PC-9 (cell line): ENCODE results near the gene FIGNL2. TPM values are rescaled to one million over a fixed set of nuclear protein-coding genes. Genes with fewer than 3 reads are reported as not detected.

ENCODE experiments used
- BruUV-seq: library from RNA; stranded (reverse); fragments of 400-500 nt; replicated peaks from 2 replicates; lab custom pipeline; 2021; lab: Mats Ljungman, UMichigan
- CTCF ChIA-PET: fragments of 300-600 bp; sonication (Branson Sonifier 250); formaldehyde crosslinking; loops from one replicate; lab custom pipeline; 2022; ENCODE audit warnings: antibody characterized with exemption; lab: Charles Lee
- POLR2A ChIA-PET: fragments of 300-600 bp; sonication (Branson Sonifier 250); formaldehyde crosslinking; loops from one replicate; lab custom pipeline; 2022; ENCODE audit warnings: antibody characterized with exemption; ENCODE audit not compliant: unreplicated experiment; lab: Charles Lee
- DNase-seq, 2 experiments: peaks; one replicate each; pipeline versions ENCODE4 v3.0.0 to v3.0.0-alpha.2; 2015 to 2022; ENCODE audit warnings: mixed read lengths in 1 of 2
- H2AFZ ChIP-seq: fragments of 200-600 bp; sonication (generic); 2 replicates; pipeline ENCODE4 v1.8.1; 2017; ENCODE audit warnings: antibody characterized with exemption
- H3F3A ChIP-seq: fragments of 200-600 bp; sonication (generic); 2 replicates; pipeline ENCODE4 v1.8.1; 2017; ENCODE audit warnings: antibody characterized with exemption, mild to moderate bottlenecking, low read depth; ENCODE audit not compliant: insufficient read depth
- H3K27ac ChIP-seq: fragments of 200-600 bp; sonication (generic); 2 replicates; pipeline ENCODE4 v1.6.1; 2016; ENCODE audit warnings: mixed run types
- H3K27me3 ChIP-seq: fragments of 200-600 bp; sonication (generic); 2 replicates; pipeline ENCODE4 v1.6.1; 2016; ENCODE audit warnings: low read depth, mixed run types; ENCODE audit not compliant: insufficient read depth
- H3K36me3 ChIP-seq: fragments of 200-600 bp; sonication (generic); 2 replicates; pipeline ENCODE4 v1.6.1; 2016; ENCODE audit warnings: low read depth, mixed run types
- H3K4me1 ChIP-seq: fragments of 200-600 bp; sonication (generic); replicated peaks from 2 replicates; pipeline ENCODE4 v1.6.1; 2016; ENCODE audit warnings: mixed run types; ENCODE audit not compliant: insufficient read depth
- H3K4me2 ChIP-seq: fragments of 200-600 bp; sonication (generic); 2 replicates; pipeline ENCODE4 v1.6.1; 2017; ENCODE audit warnings: mixed run types
- H3K4me3 ChIP-seq: fragments of 200-600 bp; sonication (generic); 2 replicates; pipeline ENCODE4 v1.6.1; 2016; ENCODE audit warnings: mixed run types
- H3K79me2 ChIP-seq: fragments of 200-600 bp; sonication (generic); 2 replicates; pipeline ENCODE4 v1.6.1; 2017; ENCODE audit warnings: low read depth, mixed run types
- H3K9me2 ChIP-seq: fragments of 200-600 bp; sonication (generic); 2 replicates; pipeline ENCODE4 v1.8.1; 2017; ENCODE audit warnings: mild to moderate bottlenecking; ENCODE audit not compliant: insufficient read depth
- H3K9me3 ChIP-seq: fragments of 200-600 bp; sonication (generic); 2 replicates; pipeline ENCODE4 v1.8.1; 2016; ENCODE audit warnings: low read depth; ENCODE audit not compliant: insufficient read depth
- H4K20me1 ChIP-seq: fragments of 200-600 bp; sonication (generic); 2 replicates; pipeline ENCODE4 v1.8.1; 2017; ENCODE audit not compliant: insufficient read depth
- EZH2 ChIP-seq: fragments of 200-600 bp; sonication (generic); IDR thresholded peaks from 2 replicates; pipeline ENCODE4 v1.8.0; 2017; ENCODE audit warnings: antibody characterized with exemption, low read depth
- intact Hi-C: fragments of 100-400 bp; cut with micrococcal nuclease; formaldehyde crosslinking; loops from one replicate; pipeline ENCODE4 v1.10.0; 2022; ENCODE audit not compliant: unreplicated experiment
- total RNA-seq: library from RNA; stranded (reverse); gene quantifications from 2 replicates; pipeline ENCODE4 v1.2.3, GENCODE V29; 2021
- TF ChIP-seq, protein P1 (sequence below): fragments of 200-600 bp; sonication (generic); conservative IDR thresholded peaks from 2 replicates; pipeline ENCODE4 v1.6.1; 2017; ENCODE audit warnings: mixed run types, antibody characterized with exemption, mild to moderate bottlenecking, moderate library complexity

The FIGNL2 gene
- total RNA-seq, 1 experiment from 2014 or later = not detected

GRCh38 chr12:51829011-51829481 is 19.5 kb downstream of the FIGNL2 start:
- no peaks in the 10 kb centered on the region for H4K20me1 ChIP-seq
- H3K4me3 ChIP-seq = no peak overlapping the region
- TF ChIP-seq, protein P1, sequence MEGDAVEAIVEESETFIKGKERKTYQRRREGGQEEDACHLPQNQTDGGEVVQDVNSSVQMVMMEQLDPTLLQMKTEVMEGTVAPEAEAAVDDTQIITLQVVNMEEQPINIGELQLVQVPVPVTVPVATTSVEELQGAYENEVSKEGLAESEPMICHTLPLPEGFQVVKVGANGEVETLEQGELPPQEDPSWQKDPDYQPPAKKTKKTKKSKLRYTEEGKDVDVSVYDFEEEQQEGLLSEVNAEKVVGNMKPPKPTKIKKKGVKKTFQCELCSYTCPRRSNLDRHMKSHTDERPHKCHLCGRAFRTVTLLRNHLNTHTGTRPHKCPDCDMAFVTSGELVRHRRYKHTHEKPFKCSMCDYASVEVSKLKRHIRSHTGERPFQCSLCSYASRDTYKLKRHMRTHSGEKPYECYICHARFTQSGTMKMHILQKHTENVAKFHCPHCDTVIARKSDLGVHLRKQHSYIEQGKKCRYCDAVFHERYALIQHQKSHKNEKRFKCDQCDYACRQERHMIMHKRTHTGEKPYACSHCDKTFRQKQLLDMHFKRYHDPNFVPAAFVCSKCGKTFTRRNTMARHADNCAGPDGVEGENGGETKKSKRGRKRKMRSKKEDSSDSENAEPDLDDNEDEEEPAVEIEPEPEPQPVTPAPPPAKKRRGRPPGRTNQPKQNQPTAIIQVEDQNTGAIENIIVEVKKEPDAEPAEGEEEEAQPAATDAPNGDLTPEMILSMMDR = no peak
- no peak for TF ChIP-seq EZH2
- H3K4me2 ChIP-seq = no peak overlapping the region
- ChIA-PET CTCF (no interaction called here), POLR2A (no interaction called here)
- no peaks in the 10 kb centered on the region for H3K9me2 ChIP-seq
- H3F3A ChIP-seq = no peaks in the 10 kb centered on the region
- H2AFZ ChIP-seq = no peak overlapping the region
- DNase-seq = no peak
- no peaks in the 10 kb centered on the region for H3K9me3 ChIP-seq
- H3K36me3 ChIP-seq = no peaks in the 10 kb centered on the region
- intact Hi-C loops = no loop called here
- no TSS peak for BruUV-seq
- H3K27me3 ChIP-seq = peaks cover 66% of the 10 kb centered on the region
- no peaks in the 10 kb centered on the region for H3K79me2 ChIP-seq
- no peak overlapping the region for H3K27ac ChIP-seq
- no peaks in the 10 kb centered on the region for H3K4me1 ChIP-seq

DNA sequence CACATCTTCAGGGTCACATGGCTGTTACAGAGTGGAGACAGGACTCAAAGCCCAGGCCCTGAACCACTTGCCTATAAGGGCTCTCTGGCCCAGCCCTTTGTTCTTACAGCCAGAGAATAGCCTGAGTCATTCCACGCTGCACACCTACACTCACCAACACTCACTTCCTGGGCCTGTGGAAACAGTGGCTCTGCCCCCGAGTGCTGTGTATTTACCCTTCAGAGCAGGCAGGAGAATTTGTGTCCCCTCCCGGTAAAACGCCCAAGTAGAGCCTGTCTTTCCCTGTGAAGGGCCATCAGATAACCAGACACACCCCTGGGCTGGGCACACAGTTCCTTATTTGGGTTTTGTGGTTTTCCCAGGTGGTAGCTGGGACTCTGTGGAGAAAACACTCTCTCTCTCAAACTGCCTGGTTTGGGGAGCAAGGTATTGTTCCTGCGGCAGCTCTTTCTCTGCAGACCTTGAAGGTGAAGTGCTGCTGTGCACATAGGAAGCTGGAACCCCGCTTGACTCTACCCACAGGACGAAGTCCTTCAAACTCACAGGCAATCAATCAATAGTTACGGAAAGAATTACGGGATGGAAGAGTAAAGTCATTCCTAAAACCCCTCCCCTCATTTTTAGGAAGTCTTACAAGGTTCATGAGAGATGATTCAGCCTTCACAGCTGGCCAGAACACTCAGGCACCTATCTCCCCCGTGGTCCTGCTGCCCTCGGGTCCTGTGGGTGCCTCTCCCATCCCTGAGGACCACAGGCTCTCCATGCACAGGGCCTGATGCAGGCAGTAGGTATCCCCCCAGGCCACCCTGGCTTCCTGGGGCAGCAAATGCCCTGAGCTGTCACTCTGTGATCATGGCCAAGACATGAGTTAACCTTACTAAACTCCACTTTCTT is 20.3 kb downstream of the FIGNL2 start:
- Histone ChIP-seq H3K9me2 (no peaks in the 10 kb centered on the region), H3K4me3 (no peak overlapping the region), H3K4me1 (no peaks in the 10 kb centered on the region), H3K9me3 (no peaks in the 10 kb centered on the region), H3K36me3 (no peaks in the 10 kb centered on the region), H3K4me2 (no peak overlapping the region), H3K27ac (no peak overlapping the region), H3K79me2 (no peaks in the 10 kb centered on the region), H3K27me3 (peaks cover 61% of the 10 kb centered on the region), H3F3A (no peaks in the 10 kb centered on the region), H4K20me1 (no peaks in the 10 kb centered on the region), H2AFZ (no peak overlapping the region)
- ChIA-PET CTCF (no interaction called here), POLR2A (no interaction called here)
- no peak for TF ChIP-seq EZH2
- TF ChIP-seq, protein P1 = no peak
- peak in 1 of 2 experiments; percentile 32 for DNase-seq
- intact Hi-C loops = no loop called here
- BruUV-seq = no TSS peak

DNA sequence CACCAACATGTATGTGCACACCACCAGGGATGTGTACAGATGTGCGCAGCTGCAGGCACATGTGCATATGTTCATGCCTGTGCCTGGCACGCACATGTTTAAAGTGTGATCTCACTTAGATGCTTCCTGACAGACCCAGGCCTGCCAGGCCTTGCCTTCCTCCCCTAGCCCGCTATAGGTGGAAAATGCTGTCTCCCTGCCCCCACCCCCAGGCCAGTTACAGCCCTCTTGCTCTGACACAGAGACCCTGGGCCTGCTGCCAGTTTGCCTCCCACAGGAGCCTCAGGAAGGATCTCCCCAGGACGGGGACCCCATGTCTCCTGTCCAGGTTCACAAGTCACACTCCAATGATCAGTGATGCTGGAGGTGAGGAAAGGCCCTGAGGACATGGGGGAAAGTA is 21.6 kb downstream of the FIGNL2 start:
- Histone ChIP-seq H3K27ac (no peak overlapping the region), H4K20me1 (no peaks in the 10 kb centered on the region), H2AFZ (no peak overlapping the region), H3K4me2 (no peak overlapping the region), H3K9me2 (no peaks in the 10 kb centered on the region), H3K79me2 (no peaks in the 10 kb centered on the region), H3K9me3 (no peaks in the 10 kb centered on the region), H3K4me1 (no peaks in the 10 kb centered on the region), H3K27me3 (peaks cover 49% of the 10 kb centered on the region), H3F3A (no peaks in the 10 kb centered on the region), H3K4me3 (no peak overlapping the region), H3K36me3 (no peaks in the 10 kb centered on the region)
- intact Hi-C loops = no loop called here
- CTCF ChIA-PET = no interaction called here
- TF ChIP-seq, protein P1 = no peak
- BruUV-seq = no TSS peak
- POLR2A ChIA-PET = no interaction called here
- no peak for DNase-seq
